GM19351 (cell line): Measurements from ENCODE around the gene FOXN3.
A peak's percentile ranks its signal among the peaks of the same experiment; 100 is the strongest.

Experiments
- ATAC-seq: cut with Tn5 transposase; IDR thresholded peaks from one replicate; pipeline ENCODE4 v1.9.1; 2021; ENCODE audit warnings: mild to moderate bottlenecking, moderate library complexity; ENCODE audit not compliant: unreplicated experiment

Gene FOXN3

GRCh38 chr14:89340200-89341181 lies 76.5 kb downstream of the FOXN3 start:
- ATAC-seq: no peak

DNA sequence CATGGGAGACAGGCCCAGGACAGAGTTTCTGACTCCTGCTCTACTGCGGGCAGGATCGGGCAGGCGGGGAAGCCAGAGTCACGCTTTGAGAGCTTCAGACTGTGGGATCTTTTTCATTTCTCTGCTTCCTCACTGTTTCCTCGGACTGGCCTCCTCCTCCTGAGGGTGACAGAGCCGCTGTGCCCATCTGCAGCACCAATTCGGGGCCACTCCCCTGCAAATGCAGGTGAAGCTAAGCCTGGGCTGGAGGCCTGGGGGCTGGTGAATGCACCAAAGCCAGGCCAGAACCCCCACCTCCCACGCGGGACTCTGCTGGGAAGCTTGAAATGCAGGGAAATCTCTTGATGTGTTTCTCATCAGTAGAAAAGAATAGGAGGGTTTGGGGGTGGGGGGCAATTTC lies 77.5 kb downstream of the FOXN3 start:
- ATAC-seq: no peak

GRCh38 chr14:89339158-89339557 lies 77.9 kb downstream of the FOXN3 start:
- no peak for ATAC-seq

- peak; percentile 32 for ATAC-seq
Measured at GRCh38 chr14:89336338-89336737, 80.7 kb downstream of the FOXN3 start.

DNA sequence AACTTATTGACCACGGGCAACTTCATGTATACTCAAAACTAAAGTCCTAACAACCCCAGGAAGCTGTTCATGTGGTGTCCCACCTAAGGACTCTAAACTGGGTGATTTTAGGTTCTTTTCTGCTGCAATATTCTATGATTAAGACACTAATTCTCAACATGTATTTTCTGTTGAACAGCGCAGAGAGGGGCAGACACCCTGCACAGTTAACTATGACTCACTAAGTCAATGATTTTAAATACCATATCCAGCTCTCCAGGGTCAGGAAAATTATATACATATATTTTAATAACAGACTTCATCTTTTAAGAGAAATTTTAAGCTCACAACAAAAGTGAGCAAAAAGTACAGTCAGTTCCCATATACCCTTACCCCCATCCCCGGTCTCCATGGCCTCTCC lies 85.0 kb downstream of the FOXN3 start:
- ATAC-seq: no peak

GRCh38 chr14:89331398-89331797 lies 85.6 kb downstream of the FOXN3 start:
- ATAC-seq: peak; percentile 83

GRCh38 chr14:89330236-89331002 lies 86.6 kb downstream of the FOXN3 start:
- no peak for ATAC-seq

DNA sequence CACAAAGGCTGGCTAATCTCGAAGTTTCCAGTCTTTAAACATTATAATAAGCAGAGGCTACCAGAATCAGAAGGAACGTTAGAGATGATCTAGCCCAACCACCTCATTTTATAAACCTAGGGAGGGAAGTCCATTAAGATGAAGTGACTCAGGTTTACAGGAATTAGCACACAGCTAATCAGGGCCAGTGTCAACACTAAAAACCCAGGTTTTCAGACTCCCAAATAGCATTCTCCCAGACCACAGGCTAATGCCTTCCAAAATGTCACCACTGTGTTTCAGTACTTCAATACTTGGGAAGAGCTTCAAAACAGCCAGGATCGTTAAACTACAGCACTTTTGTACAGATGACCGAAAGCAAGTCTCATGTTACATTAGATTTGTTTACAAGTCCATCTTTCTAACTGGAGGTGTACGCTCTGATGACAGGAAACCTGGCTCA lies 89.2 kb downstream of the FOXN3 start:
- no peak for ATAC-seq

GRCh38 chr14:89325959-89326358 lies 91.1 kb downstream of the FOXN3 start:
- no peak for ATAC-seq

DNA sequence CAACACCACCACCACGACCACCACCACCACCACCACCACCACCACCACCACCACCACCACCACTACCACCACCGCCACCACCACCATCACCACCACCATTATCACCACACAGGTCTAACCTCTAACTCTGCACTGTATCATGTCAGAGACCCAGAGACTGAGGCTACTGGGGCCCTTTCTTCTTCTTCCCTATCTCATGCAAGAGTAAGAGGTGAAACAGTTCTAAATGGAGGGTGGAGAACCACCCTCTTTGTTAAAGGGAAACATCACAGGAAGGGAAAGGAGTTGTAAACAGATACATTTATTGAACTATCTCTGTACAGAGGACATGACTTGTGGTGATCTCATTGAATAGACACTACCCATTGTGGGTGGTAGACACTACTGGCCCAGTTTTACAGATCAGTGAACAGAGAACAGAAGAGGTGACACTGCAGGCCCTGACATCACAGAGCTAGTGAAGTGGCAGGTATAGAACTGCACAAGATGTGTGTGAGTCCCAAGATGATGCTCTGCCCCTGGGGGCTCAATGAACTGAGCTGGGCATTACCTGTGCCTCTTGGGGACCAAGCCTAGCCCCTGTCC lies 91.6 kb downstream of the FOXN3 start:
- peak; percentile 60 for ATAC-seq

DNA sequence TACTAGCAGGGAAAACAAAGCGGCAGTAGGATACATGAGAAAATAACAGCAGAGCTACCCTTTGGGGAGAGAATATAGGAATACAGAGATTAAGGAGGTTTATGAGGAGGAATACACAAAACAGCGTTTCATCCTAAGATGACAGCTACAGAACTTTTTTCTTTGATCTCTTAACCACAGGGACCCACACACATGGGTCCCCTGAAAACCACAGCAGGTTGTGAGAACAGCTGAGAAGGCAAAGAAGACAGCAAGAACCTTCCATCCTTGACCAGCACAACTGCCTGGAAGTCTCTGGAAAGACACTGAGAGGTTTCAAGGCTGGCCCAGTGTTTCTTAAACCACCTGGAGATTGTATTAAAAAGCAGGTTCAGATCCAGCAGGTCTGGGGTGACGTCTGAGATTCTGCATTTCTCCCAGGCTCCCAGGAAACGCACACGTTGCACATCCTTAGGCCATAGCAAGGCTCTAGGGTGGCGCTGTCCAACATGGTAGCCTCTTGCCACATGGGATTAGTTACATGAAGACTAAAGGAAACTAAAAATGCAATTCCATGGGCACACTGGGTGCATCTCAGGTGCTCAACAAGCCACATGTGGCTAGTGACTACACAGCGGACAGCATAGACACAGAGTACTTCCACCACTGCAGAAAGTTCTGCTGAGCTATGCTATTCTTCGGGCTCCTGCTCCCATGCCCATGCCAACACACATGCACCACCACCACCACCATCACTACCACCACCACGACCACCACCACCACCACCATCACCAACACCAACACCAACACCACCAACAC lies 92.3 kb downstream of the FOXN3 start:
- ATAC-seq: peak; percentile 81

DNA sequence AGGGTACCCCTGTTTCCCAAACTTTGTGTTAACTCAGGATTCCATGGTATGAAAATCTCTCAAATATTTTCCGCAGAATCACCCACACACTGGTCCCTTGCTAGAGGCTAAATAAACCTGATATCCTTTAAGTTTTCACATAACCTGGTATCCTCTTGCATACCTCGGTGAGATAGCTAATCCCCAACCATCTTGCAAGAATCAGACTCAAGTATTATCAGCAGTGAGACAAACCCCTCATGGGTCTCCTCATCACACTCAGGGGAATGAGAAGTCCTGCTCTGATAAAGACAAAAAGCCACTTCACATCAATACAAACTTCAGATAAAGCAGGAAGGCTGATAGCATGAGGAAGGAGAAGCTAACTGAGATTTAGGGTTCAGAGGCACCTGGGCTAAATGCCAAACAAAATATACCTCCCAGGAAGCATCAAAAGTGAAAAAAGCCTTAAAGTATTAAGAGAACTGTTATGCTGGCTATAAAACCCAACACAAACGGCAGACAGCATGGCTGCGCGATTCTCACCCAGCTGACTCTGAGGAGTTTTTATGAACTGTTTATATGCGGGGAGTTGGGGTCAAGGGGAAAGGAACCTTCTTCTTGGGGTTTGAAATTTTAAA lies 96.5 kb downstream of the FOXN3 start:
- ATAC-seq: no peak

- no peak for ATAC-seq
Measured at GRCh38 chr14:89319687-89320086, 97.3 kb downstream of the FOXN3 start.

DNA sequence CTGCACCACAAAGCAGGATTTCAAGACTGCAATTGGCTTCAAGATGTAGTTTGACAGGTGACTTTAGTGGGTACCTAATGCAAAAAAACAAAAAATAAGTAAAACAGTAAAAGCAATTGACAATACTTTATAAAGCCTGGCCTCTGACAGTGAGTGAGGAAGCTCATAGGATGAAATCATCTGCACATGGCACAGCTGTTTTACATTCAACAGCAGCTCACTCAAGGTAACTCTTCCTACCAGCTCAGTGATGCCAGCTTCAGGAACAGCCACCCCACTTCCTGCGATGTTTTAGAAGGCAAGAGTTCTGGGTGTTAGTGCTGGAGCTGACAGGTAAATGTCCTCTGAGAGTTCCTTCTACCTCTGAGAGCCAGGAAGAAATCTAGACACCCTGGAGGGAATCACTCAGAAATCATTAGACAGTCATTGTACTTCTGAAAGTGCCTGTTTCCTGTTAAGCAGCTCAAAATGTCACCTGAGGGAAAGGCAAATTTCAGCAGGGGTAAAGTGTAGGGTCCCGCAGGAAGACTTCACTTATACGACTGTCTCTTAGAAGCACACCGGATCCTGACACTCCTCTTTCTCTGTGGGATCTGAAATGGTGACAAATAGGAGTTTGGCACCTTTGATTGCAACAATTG lies 99.9 kb downstream of the FOXN3 start:
- ATAC-seq: peak; percentile 91

DNA sequence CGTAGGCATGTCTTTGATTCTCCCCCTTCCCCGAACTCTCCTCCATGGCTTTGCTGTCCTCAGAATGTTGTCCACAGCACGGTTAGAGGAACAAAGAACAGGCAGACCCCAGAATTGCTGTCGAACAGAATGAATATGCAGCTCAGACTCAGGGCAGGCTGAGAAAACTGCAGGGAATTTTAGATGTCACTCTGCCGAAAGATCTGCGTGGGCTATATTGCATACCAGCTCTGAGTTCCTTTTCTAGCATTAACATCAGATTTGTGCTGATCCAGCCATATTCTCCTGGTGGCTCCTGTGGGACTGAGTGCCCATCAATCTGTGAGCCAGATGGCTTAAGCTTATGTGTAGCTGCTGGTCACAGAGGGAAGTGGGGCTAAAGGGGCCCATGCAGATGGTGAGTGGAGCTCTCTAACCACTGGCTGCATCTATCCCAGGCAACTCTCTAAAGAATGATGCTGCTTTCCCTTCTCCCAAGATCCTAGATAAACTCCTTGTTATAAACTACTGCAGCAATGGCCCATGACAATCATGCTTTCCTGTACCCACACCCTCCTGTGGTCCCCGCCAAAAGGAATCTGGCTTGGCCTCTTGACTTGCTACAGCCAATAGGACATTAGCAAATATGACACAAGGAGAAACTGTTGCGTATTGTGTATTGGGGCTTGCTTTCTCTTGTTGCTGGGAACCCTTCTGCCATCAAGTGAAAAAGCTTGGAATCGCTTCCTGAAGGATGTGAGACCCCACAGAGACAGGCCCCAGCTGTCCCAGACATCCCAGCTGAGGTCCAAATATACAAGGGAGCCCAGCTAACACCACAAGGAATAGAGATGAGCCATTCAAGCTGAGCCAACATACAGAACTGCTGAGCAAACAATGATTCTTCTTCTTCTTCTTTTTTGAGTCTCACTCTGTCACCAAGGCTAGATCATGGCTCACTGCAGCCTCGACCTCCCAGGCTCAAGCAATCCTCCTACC lies 101.3 kb downstream of the FOXN3 start:
- no peak for ATAC-seq

GRCh38 chr14:89314274-89314673 lies 102.8 kb downstream of the FOXN3 start:
- ATAC-seq: no peak

DNA sequence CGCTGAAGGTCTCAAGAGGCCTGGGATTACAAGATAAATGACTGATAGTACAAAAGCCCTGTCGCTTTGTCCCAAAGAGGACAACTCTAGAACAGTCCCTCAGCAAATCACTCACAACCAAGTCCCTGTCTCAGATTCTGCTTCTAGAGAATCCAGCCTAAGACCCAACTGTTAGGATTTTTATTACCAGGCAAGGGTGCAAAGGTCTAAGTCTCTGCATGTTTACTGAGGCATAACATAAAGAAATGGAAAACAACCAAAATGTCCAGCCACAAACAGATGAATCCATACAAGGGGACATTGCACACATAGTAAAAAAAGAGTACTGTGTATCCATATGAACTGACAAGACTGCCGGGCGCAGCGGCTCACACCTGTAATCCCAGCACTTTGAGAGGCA lies 104.1 kb downstream of the FOXN3 start:
- no peak for ATAC-seq

GRCh38 chr14:89310211-89310610 lies 106.8 kb downstream of the FOXN3 start:
- ATAC-seq: no peak
